Thyroid gland (tissue), 4 donors: ENCODE results near the gene USP1.

Experiments used
- CTCF ChIP-seq, 6 experiments: fragments of 200-600 bp in 3 of 6; fragments of 450-650 bp in 3 of 6; sonication (generic) in 3 of 6; IDR thresholded peaks; one replicate each; pipeline ENCODE4 v1.5.1; 2016 to 2019; ENCODE audit warnings: antibody characterized with exemption in 6 of 6, mild to moderate bottlenecking in 2 of 6, inconsistent platforms in 1 of 6, moderate library complexity in 1 of 6
- POLR2A ChIP-seq, 2 donors: fragments of 450-650 bp; IDR thresholded peaks; one replicate each; pipeline ENCODE4 v1.6.1; 2017; ENCODE audit warnings: antibody characterized with exemption in 2 of 2, mild to moderate bottlenecking in 2 of 2, moderate library complexity in 1 of 2

- no peak for TF ChIP-seq CTCF (IDR thresholded peaks at IDR 0.05)
- TF ChIP-seq POLR2A (IDR thresholded peaks at IDR 0.05), result no peak
These were observed 7.3 kb upstream of the USP1 start for GRCh38 chr1:62429581-62429980.
